Prostate gland (tissue), 2 donors: ENCODE results near the gene GIT1.

Source experiments
- POLR2A ChIP-seq: fragments of 450-650 bp; IDR thresholded peaks from one replicate; pipeline ENCODE4 v1.6.1; 2016; ENCODE audit warnings: antibody characterized with exemption, mild to moderate bottlenecking
- POLR2AphosphoS5 ChIP-seq: sonication (generic); formaldehyde crosslinking; IDR thresholded peaks from one replicate; pipeline ENCODE4 v1.6.1; 2017; ENCODE audit warnings: antibody characterized with exemption
- TF ChIP-seq, protein P1 (sequence below), 4 experiments: fragments of 200-600 bp in 2 of 4; fragments of 450-650 bp in 2 of 4; sonication (generic) in 2 of 4; IDR thresholded peaks; 1 replicate in 3 of 4; 2 replicates in 1 of 4; pipeline ENCODE4 v1.5.1; 2016 to 2019; ENCODE audit warnings: antibody characterized with exemption in 4 of 4, mild to moderate bottlenecking in 2 of 4, moderate library complexity in 2 of 4

DNA sequence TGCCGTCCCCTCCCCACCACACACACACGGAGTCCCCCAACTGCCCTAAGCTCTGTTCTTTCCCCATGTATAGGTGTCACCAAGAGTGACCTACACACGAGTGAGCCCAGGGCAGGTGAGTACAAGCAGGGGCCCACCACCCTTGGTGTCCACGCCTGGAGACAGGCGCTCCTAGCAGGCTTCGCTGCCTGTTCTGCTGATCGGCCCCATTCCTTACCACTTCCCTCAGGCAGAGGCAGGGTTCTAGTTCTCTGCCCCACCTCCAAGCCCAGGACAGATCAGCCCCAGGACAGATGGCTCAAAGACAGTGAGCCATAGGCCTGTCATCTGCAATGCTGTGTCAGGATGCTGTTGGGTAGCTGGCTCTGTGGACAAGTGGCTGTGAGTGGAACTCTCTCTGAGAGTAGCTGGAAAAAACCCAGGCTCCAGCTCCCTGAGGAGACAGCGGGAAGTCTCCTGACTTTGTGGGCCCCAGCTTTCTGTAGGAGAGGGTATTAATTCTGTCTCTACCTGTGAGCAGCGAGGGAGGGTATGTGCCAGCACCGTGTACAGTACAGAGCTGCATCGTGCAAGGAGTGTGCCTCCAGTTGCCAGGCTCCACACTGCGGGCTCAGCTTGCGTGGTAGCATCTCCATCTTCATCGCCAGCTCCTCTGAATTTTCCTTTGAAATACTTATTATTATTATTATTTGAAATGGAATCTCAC, 20.1 kb downstream of the GIT1 start:
- TF ChIP-seq, protein P1, sequence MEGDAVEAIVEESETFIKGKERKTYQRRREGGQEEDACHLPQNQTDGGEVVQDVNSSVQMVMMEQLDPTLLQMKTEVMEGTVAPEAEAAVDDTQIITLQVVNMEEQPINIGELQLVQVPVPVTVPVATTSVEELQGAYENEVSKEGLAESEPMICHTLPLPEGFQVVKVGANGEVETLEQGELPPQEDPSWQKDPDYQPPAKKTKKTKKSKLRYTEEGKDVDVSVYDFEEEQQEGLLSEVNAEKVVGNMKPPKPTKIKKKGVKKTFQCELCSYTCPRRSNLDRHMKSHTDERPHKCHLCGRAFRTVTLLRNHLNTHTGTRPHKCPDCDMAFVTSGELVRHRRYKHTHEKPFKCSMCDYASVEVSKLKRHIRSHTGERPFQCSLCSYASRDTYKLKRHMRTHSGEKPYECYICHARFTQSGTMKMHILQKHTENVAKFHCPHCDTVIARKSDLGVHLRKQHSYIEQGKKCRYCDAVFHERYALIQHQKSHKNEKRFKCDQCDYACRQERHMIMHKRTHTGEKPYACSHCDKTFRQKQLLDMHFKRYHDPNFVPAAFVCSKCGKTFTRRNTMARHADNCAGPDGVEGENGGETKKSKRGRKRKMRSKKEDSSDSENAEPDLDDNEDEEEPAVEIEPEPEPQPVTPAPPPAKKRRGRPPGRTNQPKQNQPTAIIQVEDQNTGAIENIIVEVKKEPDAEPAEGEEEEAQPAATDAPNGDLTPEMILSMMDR (IDR thresholded peaks at IDR 0.05), result no peak
- TF ChIP-seq POLR2A (no peak), POLR2AphosphoS5 (no peak)
